ENCODE results near the gene LOC128125822.

DNA sequence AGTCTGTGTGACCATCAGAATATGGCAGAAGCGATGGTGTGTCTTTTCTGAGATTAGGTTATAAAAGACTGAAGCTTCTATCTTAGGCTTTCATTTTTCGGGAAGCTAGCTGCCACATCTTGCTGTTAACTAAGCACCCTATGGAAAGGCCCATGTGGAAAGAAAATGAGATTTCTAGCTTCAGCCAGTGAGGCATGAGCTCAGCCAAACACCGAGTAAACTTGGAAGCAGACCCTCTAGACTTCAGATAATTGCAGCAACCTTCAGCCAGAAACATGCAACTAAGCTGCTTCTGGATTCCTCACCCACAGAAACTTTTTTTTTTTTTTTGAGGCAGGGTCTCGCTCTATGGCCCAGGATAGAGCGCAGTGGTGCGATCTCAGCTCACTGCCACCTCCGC is 20.6 kb downstream of the LOC128125822 start:
- TF ChIP-seq ZNF274 (IDR thresholded peaks at IDR 0.05; ENCODE audit: low read depth, low read length) (no peak), YY1 (IDR thresholded peaks at IDR 0.05; ENCODE audit: insufficient read depth, insufficient read length) (no peak), SUZ12 (IDR thresholded peaks at IDR 0.05; ENCODE audit: extremely low read depth, insufficient read depth, insufficient read length) (no peak)
